ENCODE measurements around the gene OGFOD3.

DNA sequence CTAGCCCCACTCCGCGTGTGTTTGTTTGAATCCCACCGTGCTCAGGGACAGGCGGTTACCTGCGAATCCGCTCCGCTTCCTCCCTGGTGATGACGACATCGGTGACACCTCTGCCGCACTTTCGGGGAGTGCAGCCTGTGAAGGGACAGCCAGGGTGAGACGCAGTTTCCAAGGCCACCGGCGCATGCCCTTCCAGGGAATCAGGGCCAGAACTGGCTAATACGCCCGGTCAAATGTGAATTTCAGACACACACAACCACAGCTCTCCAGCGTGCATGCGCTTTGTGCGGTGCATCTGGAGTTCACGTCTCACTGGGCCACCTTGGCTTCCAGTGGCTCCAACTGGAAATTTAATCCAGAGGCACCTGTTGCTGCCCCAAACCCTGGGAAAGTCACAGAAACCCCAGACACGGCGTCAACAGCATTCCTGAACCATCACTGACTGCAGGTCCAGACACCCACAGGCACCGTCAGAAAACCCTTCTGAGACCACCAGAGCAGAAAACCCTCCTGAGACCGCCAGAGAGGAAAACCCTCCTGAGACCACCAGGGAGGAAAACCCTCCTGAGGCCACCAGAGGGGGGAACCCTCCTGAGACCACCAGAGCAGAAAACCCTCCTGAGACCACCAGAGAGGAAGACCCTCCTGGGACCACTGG lies 6.9 kb downstream of the OGFOD3 start:
- TF ChIP-seq, protein P1, sequence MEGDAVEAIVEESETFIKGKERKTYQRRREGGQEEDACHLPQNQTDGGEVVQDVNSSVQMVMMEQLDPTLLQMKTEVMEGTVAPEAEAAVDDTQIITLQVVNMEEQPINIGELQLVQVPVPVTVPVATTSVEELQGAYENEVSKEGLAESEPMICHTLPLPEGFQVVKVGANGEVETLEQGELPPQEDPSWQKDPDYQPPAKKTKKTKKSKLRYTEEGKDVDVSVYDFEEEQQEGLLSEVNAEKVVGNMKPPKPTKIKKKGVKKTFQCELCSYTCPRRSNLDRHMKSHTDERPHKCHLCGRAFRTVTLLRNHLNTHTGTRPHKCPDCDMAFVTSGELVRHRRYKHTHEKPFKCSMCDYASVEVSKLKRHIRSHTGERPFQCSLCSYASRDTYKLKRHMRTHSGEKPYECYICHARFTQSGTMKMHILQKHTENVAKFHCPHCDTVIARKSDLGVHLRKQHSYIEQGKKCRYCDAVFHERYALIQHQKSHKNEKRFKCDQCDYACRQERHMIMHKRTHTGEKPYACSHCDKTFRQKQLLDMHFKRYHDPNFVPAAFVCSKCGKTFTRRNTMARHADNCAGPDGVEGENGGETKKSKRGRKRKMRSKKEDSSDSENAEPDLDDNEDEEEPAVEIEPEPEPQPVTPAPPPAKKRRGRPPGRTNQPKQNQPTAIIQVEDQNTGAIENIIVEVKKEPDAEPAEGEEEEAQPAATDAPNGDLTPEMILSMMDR (IDR thresholded peaks at IDR 0.05 in 4 of 5, conservative IDR thresholded peaks at IDR 0.05 in 1 of 5), result no peak
- no peak for TF ChIP-seq POLR2A (IDR thresholded peaks at IDR 0.05)

All from gastrocnemius medialis (tissue), 4 donors.